Measurements from ENCODE around the gene CDC23.
"Not testable (repeated sequence)": the region's sequence is repeated elsewhere in the genome, so short reads cannot be mapped to it uniquely, and the experiment has no call there.

The CDC23 gene

GRCh38 chr5:138148811-138149210 lies 64.3 kb downstream of the CDC23 start:
- DNase-seq (ENCODE audit: low read depth): peak; percentile 90
- no peak overlapping the region for H3K4me3 ChIP-seq (ENCODE audit: low read length)
- TF ChIP-seq CTCF (IDR thresholded peaks at IDR 0.05; ENCODE audit: insufficient read depth, low read depth, low read length, missing control alignments): no peak

- DNase-seq (ENCODE audit: low read depth); H3K4me3 ChIP-seq (ENCODE audit: low read length): not testable (repeated sequence)
Measured at GRCh38 chr5:138143578-138143977, 69.5 kb downstream of the CDC23 start.

- no peak for TF ChIP-seq CTCF (IDR thresholded peaks at IDR 0.05; ENCODE audit: insufficient read depth, low read depth, low read length, missing control alignments)
- H3K4me3 ChIP-seq (ENCODE audit: low read length): no peak overlapping the region
- DNase-seq (ENCODE audit: low read depth): peak; percentile 46
Measured at GRCh38 chr5:138141734-138142133, 71.4 kb downstream of the CDC23 start.

- DNase-seq (ENCODE audit: low read depth): no peak
- no peak for TF ChIP-seq CTCF (IDR thresholded peaks at IDR 0.05; ENCODE audit: insufficient read depth, low read depth, low read length, missing control alignments)
- no peak overlapping the region for H3K4me3 ChIP-seq (ENCODE audit: low read length)
Measured at GRCh38 chr5:138140268-138140667, 72.9 kb downstream of the CDC23 start.

- DNase-seq (ENCODE audit: low read depth): no peak
- TF ChIP-seq CTCF (IDR thresholded peaks at IDR 0.05; ENCODE audit: insufficient read depth, low read depth, low read length, missing control alignments): no peak
- no peak overlapping the region for H3K4me3 ChIP-seq (ENCODE audit: low read length)
Measured at GRCh38 chr5:138139781-138140090, 73.4 kb downstream of the CDC23 start.

GRCh38 chr5:138138949-138139780 lies 74.0 kb downstream of the CDC23 start, which contains the start of gene NME5:
Gene NME5, minus strand, starts transcription at chr5:138139428. Its CDS starts 648 bp downstream, at chr5:138138780.
- DNase-seq (ENCODE audit: low read depth): peak; percentile 58
- H3K4me3 ChIP-seq (ENCODE audit: low read length): peak within 1 kb of the TSS; percentile 42
- no peak for TF ChIP-seq CTCF (IDR thresholded peaks at IDR 0.05; ENCODE audit: insufficient read depth, low read depth, low read length, missing control alignments)
